ENCODE results near the gene ELMO1.

ELMO1 gene

GRCh38 chr7:37342176-37342687 lies 106.4 kb downstream of the ELMO1 start:
- DNase-seq, result no peak

- DNase-seq, result no peak
Observed at GRCh38 chr7:37341033-37341630, 107.5 kb downstream of the ELMO1 start.

GRCh38 chr7:37338966-37339365 lies 109.7 kb downstream of the ELMO1 start:
- DNase-seq, result no peak

GRCh38 chr7:37337522-37337921 lies 111.1 kb downstream of the ELMO1 start:
- DNase-seq, result no peak

- no peak for DNase-seq
Observed at GRCh38 chr7:37336259-37336658, 112.4 kb downstream of the ELMO1 start.

GRCh38 chr7:37333075-37333474 lies 115.6 kb downstream of the ELMO1 start:
- DNase-seq, result no peak

GRCh38 chr7:37332243-37333016 lies 116.2 kb downstream of the ELMO1 start:
- no peak for DNase-seq

- no peak for DNase-seq
Observed at GRCh38 chr7:37330775-37331174, 117.9 kb downstream of the ELMO1 start.

GRCh38 chr7:37329940-37330339 lies 118.7 kb downstream of the ELMO1 start:
- DNase-seq, result no peak

GRCh38 chr7:37327288-37327687 lies 121.4 kb downstream of the ELMO1 start:
- DNase-seq, result no peak

- no peak for DNase-seq
Observed at GRCh38 chr7:37323966-37324365, 124.7 kb downstream of the ELMO1 start.

GRCh38 chr7:37322831-37323230 lies 125.8 kb downstream of the ELMO1 start:
- DNase-seq, result no peak

- peak; percentile 0 for DNase-seq
Observed at GRCh38 chr7:37320848-37321468, 127.7 kb downstream of the ELMO1 start.

GRCh38 chr7:37320140-37320847 lies 128.4 kb downstream of the ELMO1 start:
- no peak for DNase-seq

- DNase-seq, result no peak
Observed at GRCh38 chr7:37318541-37318940, 130.1 kb downstream of the ELMO1 start.

- DNase-seq, result no peak
Observed at GRCh38 chr7:37315772-37316715, 132.6 kb downstream of the ELMO1 start.

- DNase-seq, result no peak
Observed at GRCh38 chr7:37312608-37313007, 136.1 kb downstream of the ELMO1 start.

GRCh38 chr7:37311355-37311754 lies 137.3 kb downstream of the ELMO1 start:
- DNase-seq, result peak; percentile 19

- no peak for DNase-seq
Observed at GRCh38 chr7:37310327-37311080, 138.2 kb downstream of the ELMO1 start.

GRCh38 chr7:37309493-37309892 lies 139.2 kb downstream of the ELMO1 start:
- DNase-seq, result no peak

GRCh38 chr7:37304921-37305320 lies 143.7 kb downstream of the ELMO1 start:
- no peak for DNase-seq

Data from fibroblast of skin of scalp (primary cell).